HT-29 (cell line): ENCODE results near the gene SLC16A7. TPM values are rescaled to one million over a fixed set of nuclear protein-coding genes. Genes with fewer than 3 reads are reported as not detected.

Source experiments
- DNase-seq: peaks from one replicate; pipeline ENCODE4 v3.0.0-alpha.2; 2015; ENCODE audit warnings: low spot score
- total RNA-seq: library from RNA; depleted of rRNA; stranded (reverse); fragments of >200 nt; shearing (Covaris generic); gene quantifications from 2 replicates; pipeline ENCODE4 v1.2.3, GENCODE V29; 2014

Gene SLC16A7
- total RNA-seq, 1 experiment from 2014 or later: 3.0 TPM

DNA sequence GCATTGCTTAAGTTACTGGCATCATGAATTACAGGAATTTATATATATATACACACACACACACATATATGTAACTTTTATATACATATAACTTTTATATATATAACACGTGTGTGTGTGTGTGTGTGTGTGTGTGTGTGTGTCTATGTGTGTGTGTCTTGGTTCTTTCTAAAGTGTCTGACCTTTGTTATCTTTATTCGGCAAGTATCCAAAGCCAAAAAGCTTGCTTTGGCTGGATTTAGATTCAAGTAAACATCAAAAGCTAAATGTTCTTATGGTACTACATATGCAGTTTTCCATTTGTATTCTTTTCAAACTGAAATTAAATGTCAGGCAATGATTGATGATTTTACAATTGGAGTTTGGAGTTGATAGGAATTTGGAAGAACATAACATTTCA, 69.9 kb downstream of the SLC16A7 start:
- no peak for DNase-seq

DNA sequence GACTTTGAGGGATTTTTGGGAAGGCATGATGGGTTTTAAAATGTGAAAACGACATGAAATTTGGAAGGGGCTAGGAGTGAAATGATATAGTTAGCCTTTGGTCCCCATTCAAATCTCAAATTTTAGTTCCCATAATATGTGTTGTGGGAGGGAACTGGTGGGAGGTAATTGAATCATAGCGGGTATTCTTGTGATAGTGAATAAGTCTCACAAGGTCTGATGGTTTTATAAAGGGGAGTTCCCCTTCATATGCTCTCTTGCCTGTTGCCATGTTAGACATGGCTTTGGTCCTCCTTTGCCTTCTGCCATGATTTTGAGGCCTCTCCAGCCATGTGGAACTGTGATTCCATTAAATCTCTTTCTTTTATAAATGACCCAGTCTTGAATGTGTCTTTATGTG, 72.8 kb downstream of the SLC16A7 start:
- DNase-seq: no peak

DNA sequence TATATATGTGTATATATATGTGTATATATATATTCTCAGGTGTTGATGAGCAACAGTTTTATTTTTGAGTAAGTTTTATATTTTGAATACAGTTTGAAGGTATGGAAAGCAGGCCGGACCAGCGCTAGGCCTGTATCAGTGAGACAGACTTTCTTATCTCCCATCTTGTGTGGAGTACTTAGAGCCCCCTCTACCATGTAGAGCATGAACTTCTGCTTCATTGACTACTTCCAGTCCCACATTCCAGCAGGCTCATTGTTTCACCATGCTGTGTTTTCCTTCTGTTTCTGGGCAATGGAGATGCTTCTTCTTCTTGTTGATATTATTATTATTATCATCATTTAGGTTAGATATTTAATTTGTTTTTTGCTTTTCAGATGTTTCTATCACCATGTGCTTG, 76.4 kb downstream of the SLC16A7 start:
- no peak for DNase-seq

DNA sequence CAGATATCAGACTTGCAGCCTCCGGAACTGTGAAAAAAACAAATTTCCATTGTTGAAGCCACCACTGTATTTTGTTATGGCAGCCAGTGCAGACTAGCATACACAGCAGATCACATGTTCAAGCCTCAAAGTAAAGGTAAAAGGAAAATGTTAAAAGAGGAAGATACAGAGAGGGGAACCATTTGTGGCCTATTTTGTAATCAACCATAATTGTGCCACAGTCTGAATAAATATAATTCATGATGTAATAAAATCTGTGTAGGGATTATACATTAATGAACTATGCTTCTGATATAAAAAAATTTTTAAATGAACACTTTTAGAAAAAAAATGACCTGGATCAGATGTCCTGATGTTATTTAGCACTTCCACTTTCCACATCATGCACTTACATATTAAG, 79.6 kb downstream of the SLC16A7 start:
- no peak for DNase-seq

DNA sequence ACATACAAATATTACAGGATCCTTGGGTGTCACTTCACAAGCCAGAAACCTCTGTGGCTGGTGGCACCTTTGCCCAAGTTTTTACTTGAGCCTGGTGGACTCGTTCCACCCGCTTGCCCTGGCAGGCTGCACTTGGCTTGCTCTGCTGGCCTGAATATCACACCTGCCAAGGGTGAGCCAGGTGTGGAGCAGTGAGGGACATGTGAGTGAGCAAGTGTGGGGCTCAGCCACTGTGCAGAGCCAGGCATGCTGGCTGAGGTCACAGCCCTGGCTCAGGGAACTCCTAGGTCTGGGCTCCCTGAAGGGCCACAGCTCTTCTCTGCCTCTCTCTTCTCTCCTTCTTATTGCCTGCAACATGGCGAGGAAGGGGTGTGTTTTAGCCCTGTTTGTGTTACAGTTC, 82.0 kb downstream of the SLC16A7 start:
- no peak for DNase-seq

DNA sequence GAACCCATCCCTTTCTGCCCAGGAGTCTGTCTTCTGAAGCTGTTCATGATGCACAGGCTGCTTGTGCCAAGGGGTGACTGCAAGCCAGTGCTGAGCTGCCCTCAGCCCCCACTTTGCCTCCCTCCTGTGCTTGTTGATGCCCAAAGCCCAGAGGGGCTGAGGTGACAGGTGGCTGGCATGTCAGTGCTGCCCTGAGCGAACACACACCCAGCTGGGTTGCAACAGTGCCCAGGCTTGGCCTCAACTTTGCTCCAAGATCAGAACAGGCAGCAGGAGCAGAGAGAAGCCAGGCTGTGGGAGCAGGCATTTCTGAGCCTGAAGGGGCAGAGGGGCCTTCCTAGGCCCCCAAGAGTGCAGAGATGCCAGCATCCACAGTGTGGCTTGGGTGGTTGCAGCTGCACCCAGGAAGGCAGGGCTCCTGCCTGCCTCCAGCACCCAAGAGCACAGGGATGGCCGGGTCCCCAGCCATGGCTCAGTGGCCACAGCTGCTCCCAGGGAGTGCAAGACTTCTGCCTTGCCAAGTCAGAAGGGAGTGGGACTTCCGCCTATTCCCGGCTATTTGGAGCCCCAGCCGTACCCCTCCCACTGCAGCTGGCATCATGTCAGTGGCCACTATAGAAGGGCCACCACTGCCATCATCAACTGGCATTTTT, 83.1 kb downstream of the SLC16A7 start:
- no peak for DNase-seq

DNA sequence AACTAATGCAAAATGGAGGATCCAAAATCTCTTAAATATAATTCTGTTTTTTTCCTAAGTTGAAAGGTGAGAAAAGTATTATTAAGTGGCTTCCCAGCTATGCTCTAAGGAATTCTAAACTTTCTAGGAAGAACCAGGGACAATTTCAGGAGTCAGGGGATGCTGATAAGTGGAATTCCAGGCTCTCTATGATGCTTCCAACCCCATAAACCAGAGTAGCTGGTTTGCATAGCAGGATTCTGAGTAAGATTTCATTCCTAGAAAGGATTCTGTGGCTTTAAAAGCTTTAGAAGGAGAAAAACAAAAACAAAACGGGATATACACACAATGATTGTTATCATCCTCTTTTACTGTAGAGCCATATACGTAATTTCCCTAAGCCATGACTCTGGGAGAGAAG, 93.9 kb downstream of the SLC16A7 start:
- DNase-seq: no peak

DNA sequence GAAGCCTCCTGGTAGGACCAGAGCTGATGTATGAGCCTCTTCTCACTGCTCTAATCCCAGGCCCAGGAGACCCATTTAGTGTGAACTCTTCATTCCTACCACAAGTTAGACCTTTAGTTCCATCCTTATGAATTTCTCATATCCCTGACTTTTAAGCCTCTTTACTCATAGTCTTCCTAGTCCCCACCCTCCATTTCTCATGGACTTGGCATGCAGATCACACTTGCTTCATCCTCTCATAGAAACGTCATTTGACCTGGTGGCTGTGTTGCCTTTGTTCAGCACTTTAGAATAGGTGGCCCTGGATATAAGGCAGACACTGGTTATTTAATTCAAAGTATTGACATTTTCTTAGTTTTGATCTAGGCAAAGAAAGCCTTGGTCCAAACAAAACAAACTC, 99.5 kb downstream of the SLC16A7 start:
- no peak for DNase-seq

DNA sequence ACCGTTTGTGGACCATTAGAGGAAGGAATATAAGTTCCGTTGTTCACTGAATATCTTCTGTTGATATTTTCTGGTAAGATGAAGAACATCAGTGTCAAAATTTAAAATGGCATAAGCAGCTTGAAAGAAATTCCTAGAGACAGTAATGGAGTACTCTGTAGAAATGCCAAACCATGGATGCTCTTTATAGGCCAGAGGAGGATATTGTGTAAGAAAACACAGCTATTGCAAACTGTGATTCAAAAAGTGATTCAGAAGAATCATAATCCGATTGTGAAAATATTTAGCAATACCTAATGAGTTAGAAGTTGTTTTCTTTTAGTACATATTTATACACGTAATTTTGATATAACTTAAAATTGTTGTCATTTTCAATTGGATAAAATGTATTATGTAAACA, 102.8 kb downstream of the SLC16A7 start:
- no peak for DNase-seq

DNA sequence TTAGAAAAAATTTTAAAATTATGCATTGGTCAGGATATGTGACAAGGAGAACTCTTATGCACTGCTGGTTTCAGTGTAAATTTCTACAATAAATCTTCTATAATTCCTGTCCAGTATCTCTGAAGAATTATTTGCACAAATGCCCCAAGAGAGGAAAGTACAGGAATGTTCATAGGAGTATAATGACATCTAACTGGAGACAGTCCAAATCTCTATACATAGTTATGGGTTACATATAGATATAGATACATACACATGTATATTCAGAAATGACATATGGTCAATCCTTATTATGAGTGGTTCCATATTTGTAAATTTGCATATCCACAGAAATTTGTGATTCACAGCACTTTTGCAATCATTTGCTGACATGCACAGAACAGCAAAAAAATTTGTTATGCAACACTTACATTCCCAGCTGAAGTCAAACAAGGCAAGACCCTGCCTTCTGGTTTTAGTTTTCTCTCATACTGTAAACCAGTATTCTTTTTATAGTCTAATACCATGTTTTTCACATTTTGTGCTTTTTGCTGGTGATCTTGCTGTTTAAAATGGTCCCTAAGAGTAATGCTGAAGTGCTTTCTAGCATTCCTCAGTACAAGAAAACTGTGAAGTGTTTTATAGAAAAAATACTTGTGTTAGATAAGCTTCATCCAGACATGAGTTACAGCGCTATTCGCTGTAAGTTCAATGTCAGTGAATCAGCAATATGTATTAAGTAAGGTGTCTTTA, 103.8 kb downstream of the SLC16A7 start:
- no peak for DNase-seq

DNA sequence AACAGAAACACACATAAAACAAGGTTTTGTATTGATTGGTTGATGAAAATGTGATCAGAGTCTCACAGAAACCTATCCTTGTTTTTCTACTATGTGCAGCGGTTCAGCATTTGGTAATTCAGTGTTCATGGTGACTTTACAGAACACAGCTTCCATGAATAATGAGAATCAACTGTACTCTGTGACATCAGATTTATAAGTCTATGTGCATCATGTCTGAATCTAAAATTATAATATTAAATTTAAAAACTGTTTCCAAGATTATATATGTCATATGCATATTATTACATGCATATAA, 104.3 kb downstream of the SLC16A7 start:
- no peak for DNase-seq

DNA sequence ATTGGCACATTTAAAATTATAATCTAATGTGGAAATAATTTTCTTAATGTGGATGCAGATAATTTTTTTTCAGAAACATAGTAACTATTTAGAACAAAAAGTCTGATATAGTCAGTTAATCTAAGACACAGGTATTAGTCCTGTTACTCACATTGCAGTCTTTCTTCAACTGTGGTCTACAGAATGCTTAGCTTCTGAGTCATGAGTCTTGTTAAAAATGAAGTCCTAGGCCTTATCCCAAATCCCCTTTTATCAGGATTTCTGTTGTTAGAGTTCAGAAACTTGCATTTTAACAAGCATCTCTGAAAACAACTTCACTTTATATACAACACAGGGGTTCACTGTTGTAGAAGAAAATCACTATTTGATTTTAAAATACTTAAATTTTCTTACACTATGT, 112.2 kb downstream of the SLC16A7 start:
- DNase-seq: no peak

DNA sequence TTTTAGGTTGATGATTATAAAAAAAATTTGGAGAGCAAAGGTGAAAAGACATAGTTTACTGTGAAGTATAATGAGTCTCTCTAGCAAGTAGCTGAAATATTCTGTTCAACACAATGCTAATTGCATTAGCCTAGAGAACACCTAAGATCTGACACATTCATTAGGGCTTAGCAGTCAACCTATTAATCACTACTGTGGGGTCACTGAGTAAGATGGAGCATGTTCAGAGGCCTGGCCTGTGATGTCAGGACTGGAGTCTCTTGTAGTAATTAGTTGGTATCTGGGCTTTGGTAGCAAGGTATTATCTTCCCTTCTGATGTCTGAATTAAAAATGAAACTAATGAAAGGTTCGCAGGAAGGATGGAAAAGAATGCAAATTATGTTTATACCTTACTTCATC, 112.7 kb downstream of the SLC16A7 start:
- DNase-seq: no peak

DNA sequence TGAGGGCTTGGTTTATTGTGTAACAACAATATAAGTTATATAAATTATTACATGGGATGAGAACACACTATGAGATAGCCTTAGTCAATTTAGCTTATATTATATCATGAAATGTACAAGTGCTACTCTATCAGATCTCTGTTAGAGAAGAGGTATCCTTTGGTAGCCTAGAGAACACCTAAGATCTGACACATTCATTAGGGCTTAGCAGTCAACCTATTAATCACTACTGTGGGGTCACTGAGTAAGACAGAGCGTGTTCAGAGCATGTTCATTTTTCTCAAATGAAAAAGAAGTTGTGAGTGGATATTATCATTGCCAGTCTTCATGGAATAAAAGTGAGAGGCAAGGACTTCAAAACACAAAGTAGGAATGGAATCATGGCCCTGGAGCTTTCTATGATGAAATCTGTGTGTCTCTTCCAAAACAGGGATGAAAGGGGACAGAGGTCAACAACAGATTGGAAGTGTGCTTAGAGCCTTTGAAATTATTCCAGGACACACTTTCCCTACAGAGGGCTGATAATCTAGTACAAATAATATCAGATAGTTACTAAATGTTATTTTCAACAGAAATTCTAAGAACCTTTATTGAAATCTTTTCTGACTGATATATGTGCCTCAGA, 114.3 kb downstream of the SLC16A7 start:
- DNase-seq: no peak

DNA sequence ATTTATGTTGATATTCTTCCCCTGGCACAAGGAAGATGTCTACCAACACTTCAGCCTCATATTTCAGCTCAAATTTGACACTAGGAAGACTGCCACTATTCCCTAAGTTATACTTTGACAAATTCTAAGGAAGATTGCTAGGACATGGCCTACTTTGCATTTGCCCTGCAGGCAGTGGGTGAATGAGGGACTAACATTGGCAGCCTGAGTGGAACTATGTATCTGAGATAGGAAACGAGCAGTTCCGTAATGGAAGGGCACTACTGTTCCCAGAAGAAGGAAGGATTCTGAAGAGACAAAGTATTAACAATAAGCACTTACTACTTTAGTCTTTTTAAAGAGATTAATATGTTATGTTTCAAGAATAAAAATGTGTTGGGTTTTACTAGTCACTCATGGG, 115.1 kb downstream of the SLC16A7 start:
- DNase-seq: no peak

DNA sequence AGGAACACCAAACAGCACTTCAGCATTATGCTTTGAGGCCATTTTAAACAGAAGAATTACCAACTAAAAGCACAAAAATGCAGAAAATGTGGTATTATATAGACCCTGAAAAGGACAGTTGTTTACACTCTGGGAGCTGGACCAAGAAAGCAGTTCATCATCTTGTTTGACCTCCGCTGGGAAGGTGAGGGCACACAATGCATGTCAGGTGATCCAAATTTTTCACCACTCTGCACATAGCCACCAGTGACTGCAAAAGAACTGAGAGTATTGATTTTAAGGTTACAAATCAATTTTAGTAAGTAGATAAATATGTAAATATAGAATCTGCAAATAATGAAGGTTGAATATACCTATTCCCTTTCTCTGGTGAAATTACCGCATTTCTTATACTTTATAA, 119.6 kb downstream of the SLC16A7 start:
- no peak for DNase-seq

DNA sequence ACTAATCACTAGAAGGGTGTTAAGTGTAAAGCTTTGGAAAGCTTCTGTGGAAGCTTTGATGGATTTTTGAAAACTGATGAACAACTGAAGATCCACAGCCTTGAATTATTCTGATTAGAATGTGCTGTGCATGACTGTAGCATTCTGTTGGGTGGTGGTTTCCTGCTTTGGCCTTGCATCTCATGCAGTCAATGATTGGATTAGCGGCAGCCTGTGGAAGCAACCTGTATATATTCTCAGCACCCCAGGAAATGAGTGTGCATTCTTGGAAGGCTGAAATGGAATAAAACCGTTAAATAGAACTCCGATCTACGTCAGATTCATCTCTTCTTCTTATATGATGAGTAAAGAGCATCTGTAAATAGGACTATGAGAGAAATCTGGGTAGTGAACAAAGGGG, 120.2 kb downstream of the SLC16A7 start:
- no peak for DNase-seq

DNA sequence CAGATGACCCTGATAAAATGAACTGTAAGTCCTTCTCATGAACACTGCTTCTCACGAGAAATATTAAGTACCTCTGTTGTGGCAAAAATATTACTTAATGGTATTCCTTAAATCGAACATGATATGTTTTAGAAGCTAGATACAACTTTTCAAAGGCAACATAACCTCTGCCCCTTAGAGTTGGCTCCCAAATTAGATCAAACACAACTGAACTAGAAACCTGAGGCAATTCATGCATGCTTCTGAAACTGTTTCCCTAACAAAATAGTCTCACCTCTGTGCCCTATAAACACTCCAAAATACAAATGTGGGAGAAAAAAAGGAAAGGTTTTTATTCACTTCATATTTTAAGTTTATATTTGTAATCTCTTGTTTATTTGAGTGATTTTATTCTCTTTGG, 121.6 kb downstream of the SLC16A7 start:
- DNase-seq: no peak

DNA sequence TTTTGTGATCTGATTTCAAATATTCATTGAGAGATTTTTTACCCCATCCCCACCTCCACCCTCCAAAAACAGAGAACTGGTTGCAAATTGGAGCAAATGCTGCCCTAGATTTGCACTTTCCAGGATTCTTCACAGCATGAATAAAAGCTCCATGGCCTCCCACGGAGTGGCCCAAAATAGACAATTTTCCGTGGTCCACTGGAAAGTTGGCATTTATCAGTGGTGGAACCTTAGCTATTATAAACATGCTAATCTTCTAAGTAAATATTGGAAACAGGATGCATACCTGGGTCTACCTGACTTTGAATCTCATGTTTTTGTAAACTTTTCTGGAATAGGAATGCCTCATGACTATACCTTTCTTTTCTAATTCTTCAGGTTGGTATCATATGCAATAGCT, 123.9 kb downstream of the SLC16A7 start:
- no peak for DNase-seq

DNA sequence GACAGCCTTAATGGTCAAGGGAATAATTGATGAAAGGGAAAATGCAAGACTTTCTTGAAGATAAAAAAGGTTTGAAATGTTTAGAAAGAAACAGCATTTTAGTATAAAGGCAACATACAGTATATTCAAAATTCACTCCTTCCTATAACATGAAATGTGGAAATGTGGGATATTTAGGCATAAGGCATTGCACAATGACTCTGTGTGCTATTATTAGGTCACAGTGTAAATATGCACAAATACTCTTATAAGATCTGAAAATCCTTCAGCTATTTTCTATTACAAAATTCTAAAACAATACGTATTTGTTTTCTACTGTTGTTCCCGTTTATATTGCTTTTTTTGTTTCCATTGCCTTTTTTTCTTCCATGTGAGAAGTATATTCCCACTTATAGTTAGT, 127.7 kb downstream of the SLC16A7 start:
- DNase-seq: no peak

DNA sequence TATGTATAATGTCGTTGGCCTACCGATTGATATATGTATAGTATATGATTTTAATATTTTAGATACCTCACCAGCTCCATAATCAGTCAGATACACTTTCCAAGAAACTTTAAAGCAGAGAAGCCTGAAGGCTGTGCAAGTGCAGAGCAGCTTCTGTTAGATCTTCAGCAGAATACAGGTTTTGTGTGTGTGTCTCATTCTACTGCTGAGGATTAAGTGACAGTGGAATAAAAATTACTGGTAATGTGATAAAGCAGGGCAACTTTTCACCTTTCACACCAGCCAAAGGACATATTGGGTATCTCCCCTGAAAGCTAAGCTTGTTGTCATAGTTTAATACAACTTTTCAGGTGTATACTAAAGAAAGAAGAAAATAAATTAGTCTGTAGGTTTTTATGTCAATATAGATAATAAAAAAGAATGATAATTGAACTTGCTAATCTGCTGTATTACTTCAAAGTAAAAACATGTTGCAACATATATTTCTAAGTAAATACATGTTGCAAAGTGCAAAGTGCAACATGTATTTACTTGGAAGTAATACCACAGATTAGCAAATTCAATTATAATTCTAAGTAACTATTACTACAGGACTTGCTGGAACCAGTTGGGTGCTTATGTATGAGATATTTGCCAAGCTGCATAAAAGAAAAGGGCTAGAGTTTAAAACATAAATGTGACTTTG, 128.3 kb downstream of the SLC16A7 start:
- DNase-seq: no peak

DNA sequence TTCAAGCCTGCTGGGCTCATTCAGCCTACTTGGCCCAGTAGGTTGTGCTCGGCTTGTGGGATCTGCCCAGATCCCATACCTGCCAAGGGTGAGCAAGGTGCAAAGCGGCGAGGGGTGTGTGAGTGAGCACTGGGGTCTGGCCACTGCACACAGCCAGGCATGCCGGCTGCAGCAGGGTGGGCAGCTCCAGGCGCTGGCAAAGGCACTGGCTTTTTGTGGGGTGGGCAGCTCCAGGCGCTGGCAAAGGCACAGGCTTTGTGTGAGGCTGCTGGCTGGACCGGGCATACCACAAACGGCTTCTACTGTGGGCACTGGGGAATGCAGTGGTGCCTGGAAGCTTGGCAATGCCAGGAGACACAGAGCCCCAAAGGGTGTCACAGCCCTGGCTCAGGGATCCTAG, 137.4 kb downstream of the SLC16A7 start:
- DNase-seq: no peak

DNA sequence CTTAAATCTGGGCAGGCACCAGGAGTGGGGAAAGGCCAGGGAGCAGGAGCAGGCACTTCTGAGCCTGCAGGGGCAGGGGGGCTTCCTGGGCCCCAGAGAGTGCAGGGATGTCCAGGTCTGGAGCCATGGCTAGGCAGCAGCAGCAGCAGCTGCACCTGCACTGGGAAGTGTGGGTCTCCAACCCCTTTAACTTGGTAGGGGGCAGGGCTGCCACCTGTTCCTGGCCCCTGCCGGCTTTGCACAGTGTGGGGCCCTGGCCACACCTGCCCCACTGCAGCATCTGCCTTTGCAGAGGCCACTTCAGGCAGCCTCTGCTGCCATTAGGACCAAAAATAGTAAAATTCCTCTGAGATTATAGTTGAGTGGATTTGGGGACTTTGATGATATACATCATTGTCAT, 138.5 kb downstream of the SLC16A7 start:
- no peak for DNase-seq
